RPMI8226 (cell line): ENCODE measurements around the gene CARM1.
A peak's percentile ranks its signal among the peaks of the same experiment; 100 is the strongest.
"Not testable (repeated sequence)": the region's sequence is repeated elsewhere in the genome, so short reads cannot be mapped to it uniquely, and the experiment has no call there.

Experiments used
- DNase-seq: peaks from one replicate; pipeline ENCODE4 v3.0.0-alpha.2; 2015

The CARM1 gene

GRCh38 chr19:10935371-10936059 lies 64.2 kb downstream of the CARM1 start:
- DNase-seq: no peak

DNA sequence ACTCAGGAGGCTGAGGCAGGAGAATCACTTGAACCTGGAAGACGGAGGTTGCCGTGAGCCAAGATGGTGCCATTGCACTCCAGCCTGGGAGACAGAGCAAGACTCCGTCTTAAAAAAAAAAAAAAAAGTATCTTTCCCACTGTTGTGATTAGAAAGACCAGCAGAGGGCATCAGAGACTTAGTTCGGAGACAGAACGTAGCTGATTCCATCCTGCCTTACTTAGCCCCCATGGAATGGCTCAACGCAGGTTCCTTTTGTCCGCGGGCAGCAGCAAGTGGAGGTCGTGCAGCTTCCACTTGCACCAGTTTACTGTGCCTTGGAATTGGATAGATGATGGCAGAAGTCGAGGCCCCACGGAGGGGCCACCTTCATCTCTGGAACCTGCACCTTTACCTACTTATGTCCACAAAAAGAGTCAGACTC lies 65.3 kb downstream of the CARM1 start:
- peak; percentile 78 for DNase-seq

- not testable (repeated sequence) for DNase-seq
Measured at GRCh38 chr19:10941649-10942048, 70.3 kb downstream of the CARM1 start.

GRCh38 chr19:10943412-10943811 lies 72.1 kb downstream of the CARM1 start:
- not testable (repeated sequence) for DNase-seq

GRCh38 chr19:10945264-10945663 lies 73.9 kb downstream of the CARM1 start:
- no peak for DNase-seq

GRCh38 chr19:10946958-10947657 lies 75.8 kb downstream of the CARM1 start:
- DNase-seq: no peak

DNA sequence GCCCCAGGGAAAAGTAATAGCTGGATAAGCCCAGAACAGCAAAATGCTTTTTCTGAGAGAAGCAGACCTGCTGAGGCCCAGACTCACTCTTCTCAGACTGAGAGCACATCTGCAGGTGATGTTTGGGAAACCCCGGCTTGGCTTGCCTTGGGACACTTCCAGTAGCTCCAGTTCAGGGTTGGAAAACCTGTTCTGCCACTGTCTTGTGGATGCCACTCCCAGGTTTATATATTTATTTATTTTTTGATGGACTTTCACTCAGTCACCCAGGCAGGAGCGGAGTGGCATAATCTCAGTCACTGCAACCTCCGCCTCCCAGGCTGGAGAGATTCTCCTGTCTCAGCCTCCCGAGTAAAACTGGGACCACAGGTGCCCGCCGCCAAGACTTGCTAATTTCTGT lies 81.5 kb downstream of the CARM1 start:
- DNase-seq: no peak

- not testable (repeated sequence) for DNase-seq
Measured at GRCh38 chr19:10959277-10959968, 88.1 kb downstream of the CARM1 start.

GRCh38 chr19:10960314-10961072 lies 89.1 kb downstream of the CARM1 start, which contains the start of gene SMARCA4:
Gene SMARCA4, plus strand, starts transcription at chr19:10961030. Its CDS starts 23,122 bp downstream, at chr19:10984152.
- peak; percentile 99 for DNase-seq

DNA sequence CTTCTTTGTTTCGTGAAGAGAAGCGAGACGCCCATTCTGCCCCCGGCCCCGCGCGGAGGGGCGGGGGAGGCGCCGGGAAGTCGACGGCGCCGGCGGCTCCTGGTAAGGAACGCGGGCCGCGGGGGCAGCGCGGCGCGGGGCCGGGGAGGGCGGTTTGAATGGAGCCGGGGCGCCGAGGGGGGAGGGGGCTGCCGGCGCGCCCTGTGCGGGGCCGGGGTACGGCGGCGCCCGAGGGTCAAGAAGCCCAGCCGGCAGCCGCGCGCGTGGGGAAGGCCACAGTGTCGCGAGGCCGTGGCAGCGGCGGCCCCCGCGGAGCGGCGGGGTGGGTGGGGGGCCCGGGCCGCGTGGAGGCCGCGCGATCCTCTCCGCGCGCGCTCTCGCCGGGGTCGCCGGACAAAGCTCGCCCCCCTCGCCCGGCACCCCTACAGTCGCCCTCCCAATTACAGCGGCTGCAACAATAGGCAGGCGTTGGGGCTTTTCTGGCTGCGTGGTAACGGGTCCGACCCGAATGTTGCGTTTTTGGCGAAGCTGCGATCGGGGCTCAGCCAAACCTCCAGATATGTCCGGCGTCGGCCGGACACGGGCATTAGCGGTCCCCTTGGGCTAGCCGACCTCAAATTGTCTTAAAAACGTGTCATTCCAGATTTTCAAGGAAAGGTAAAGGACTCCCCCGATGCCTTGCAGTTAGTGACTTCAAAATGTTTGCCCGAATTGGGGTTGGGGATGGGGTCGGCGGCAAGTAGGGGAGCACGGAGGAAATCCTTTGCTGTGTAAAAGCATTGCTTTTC lies 89.9 kb downstream of the CARM1 start:
- peak; percentile 31 for DNase-seq

GRCh38 chr19:10962863-10963262 lies 91.5 kb downstream of the CARM1 start:
- DNase-seq: no peak

GRCh38 chr19:10963865-10964264 lies 92.5 kb downstream of the CARM1 start:
- DNase-seq: no peak

DNA sequence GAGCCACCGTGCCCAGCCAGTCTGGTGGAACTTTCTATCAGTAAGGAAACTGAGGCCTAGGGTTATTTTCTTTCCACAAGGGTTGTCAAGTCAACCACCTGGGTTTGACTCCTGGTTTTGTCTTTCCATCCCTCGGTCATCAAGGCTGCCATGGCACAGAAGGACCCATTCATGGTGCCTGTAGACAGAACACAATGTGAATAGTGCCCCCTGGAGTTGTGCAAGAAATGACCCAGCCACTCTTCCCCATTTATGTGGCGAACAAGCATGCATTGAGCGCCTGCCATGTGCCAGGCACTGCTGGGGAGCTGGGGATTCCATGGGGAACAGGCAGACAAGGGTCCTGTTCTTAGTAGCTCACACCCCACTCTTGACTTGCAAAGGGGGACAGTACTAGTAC lies 93.5 kb downstream of the CARM1 start:
- DNase-seq: no peak

GRCh38 chr19:10965398-10965797 lies 94.0 kb downstream of the CARM1 start:
- no peak for DNase-seq

DNA sequence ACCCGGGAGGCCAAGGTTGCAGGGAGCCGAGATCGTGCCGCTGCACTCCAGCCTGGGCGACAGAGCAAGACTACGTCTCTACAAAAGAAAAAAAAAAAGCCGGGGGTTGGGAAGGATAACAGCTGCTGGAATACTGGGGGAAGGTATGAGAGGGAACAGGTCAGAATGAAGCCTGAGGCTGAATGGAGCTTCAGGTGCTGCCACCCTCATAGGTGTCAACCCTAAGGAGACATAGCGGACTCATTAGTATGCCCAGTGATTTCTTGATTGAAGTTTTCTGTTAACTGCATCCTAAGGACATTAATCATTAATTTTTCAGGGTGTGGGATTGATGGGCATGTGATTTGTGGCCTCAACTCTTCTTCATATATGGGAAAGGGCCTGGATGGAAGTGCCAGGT lies 95.5 kb downstream of the CARM1 start:
- DNase-seq: no peak

- DNase-seq: no peak
Measured at GRCh38 chr19:10968527-10969135, 97.3 kb downstream of the CARM1 start.

DNA sequence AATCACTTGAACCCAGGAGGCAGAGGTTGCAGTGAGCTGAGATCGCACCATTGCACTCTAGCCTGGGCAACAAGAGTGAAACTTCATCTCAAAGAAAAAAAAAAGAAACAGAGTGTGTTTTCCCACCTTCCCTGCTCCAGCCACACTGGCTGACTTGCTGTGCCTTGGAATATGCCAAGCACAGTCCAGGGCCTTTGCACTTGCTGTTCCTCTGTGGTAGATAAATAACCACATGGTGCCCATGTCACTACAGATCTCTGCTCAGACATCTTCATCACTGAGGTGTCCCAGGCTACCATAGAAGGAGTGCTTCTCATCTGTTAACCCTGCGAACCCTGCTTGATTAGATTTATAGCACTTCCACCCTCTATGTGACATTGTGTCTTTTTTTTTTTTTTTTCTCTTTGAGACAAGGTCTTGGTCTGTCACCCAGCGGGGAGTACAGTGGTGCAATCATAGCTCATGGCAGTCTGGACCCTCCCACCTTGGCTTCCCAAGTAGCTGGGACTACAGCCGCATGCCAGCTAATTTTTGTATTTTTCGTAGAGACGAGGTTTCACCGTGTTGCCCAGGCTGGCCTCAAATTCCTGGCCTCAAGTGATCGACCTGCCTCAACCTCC lies 99.9 kb downstream of the CARM1 start:
- DNase-seq: no peak
